C4-2B (cell line): Measurements from ENCODE around the gene ANKRD2.

Source experiments
- H3K27ac ChIP-seq: fragments of 450-650 bp; 2 replicates; pipeline ENCODE4 v1.5.1; 2017
- CTCF ChIP-seq: fragments of 450-650 bp; conservative IDR thresholded peaks from 2 replicates; pipeline ENCODE4 v1.5.1; 2017; ENCODE audit warnings: mild to moderate bottlenecking
- ZFX ChIP-seq: fragments of 450-650 bp; IDR thresholded peaks from 2 replicates; pipeline ENCODE4 v1.6.1; 2017

ANKRD2 gene

GRCh38 chr10:97608991-97609561, 36.5 kb downstream of the ANKRD2 start:
- H3K27ac ChIP-seq, result no peak overlapping the region
- no peak for TF ChIP-seq CTCF
- TF ChIP-seq ZFX, result no peak

GRCh38 chr10:97611473-97611872, 38.9 kb downstream of the ANKRD2 start:
- H3K27ac ChIP-seq, result no peak overlapping the region
- no peak for TF ChIP-seq CTCF
- no peak for TF ChIP-seq ZFX

- no peak for TF ChIP-seq ZFX
- no peak; the same call in 1 of the 2 replicates for TF ChIP-seq CTCF
- no peak overlapping the region for H3K27ac ChIP-seq
Measured at GRCh38 chr10:97612386-97612785, 39.8 kb downstream of the ANKRD2 start.

- no peak for TF ChIP-seq CTCF
- no peak for TF ChIP-seq ZFX
- H3K27ac ChIP-seq, result no peak overlapping the region
Measured at GRCh38 chr10:97618285-97618684, 45.7 kb downstream of the ANKRD2 start.

- no peak overlapping the region for H3K27ac ChIP-seq
- no peak for TF ChIP-seq ZFX
- no peak for TF ChIP-seq CTCF
Measured at GRCh38 chr10:97618733-97619132, 46.2 kb downstream of the ANKRD2 start.

- TF ChIP-seq CTCF (no peak), ZFX (no peak)
- no peak overlapping the region for H3K27ac ChIP-seq
Measured at GRCh38 chr10:97623277-97623676, 50.7 kb downstream of the ANKRD2 start.

GRCh38 chr10:97627731-97628130, 55.2 kb downstream of the ANKRD2 start:
- no peak overlapping the region for H3K27ac ChIP-seq
- TF ChIP-seq ZFX (no peak), CTCF (no peak)
